Measurements from ENCODE around the gene TBC1D17.

- no peak for TF ChIP-seq CTCF (IDR thresholded peaks at IDR 0.05; ENCODE audit: insufficient read depth, low read depth, low read length)
- TF ChIP-seq EZH2 (IDR thresholded peaks at IDR 0.05; ENCODE audit: insufficient read depth, low read length): no peak
These were observed 31.1 kb upstream of the TBC1D17 start for GRCh38 chr19:49846408-49846807.
